CD8-positive, alpha-beta memory T cell (primary cell): ENCODE data around the gene PLEKHG3. TPM values are rescaled to one million over a fixed set of nuclear protein-coding genes. Genes with fewer than 3 reads are reported as not detected.

Experiments
- CTCF ChIA-PET: fragments of 350-600 bp; sonication (Branson Sonifier 250); formaldehyde crosslinking; loops from one replicate; lab custom pipeline; 2021; ENCODE audit warnings: antibody characterized with exemption; lab: Charles Lee
- POLR2A ChIA-PET: fragments of 350-600 bp; sonication (Branson Sonifier 250); formaldehyde crosslinking; loops from one replicate; lab custom pipeline; 2021; ENCODE audit warnings: antibody characterized with exemption; lab: Charles Lee
- DNase-seq, 5 donors: peaks; one replicate each; pipeline versions ENCODE4 v3.0.0 to v3.0.0-alpha.2; 2020 to 2022; ENCODE audit warnings: mixed read lengths in 1 of 5
- H3K27ac ChIP-seq: one replicate; pipeline ENCODE4 v1.7.0; 2013; ENCODE audit warnings: low read depth, mild to moderate bottlenecking, low read length, moderate library complexity
- H3K27me3 ChIP-seq: 2 replicates; pipeline ENCODE4 v1.7.0; 2013; ENCODE audit warnings: low read length, mild to moderate bottlenecking; ENCODE audit not compliant: insufficient read depth, poor library complexity, severe bottlenecking
- H3K36me3 ChIP-seq: 2 replicates; pipeline ENCODE4 v1.7.0; 2013; ENCODE audit warnings: mild to moderate bottlenecking, low read length, moderate library complexity; ENCODE audit not compliant: insufficient read depth
- H3K4me1 ChIP-seq: 2 replicates; pipeline ENCODE4 v1.7.0; 2013; ENCODE audit warnings: mild to moderate bottlenecking, low read length, moderate library complexity; ENCODE audit not compliant: insufficient read depth
- H3K4me3 ChIP-seq: 2 replicates; pipeline ENCODE4 v1.7.0; 2013; ENCODE audit warnings: mild to moderate bottlenecking, low read length
- H3K9me3 ChIP-seq: 2 replicates; pipeline ENCODE4 v1.7.0; 2013; ENCODE audit warnings: mild to moderate bottlenecking, low read length
- H3K27ac Mint-ChIP-seq, 8 donors: one replicate each; pipeline ENCODE4 v1.8.0; 2020 to 2021; ENCODE audit warnings: mixed read lengths in 8 of 8, mild to moderate bottlenecking in 6 of 8, inconsistent platforms in 3 of 8, moderate library complexity in 3 of 8
- H3K27me3 Mint-ChIP-seq, 2 donors: one replicate each; pipeline ENCODE4 v1.8.0; 2020 to 2021; ENCODE audit warnings: mixed read lengths in 2 of 2, mild to moderate bottlenecking in 1 of 2, moderate library complexity in 1 of 2
- H3K36me3 Mint-ChIP-seq, 3 donors: one replicate each; pipeline ENCODE4 v1.8.0; 2020 to 2021; ENCODE audit warnings: mixed read lengths in 3 of 3, inconsistent platforms in 1 of 3, mild to moderate bottlenecking in 1 of 3
- H3K4me1 Mint-ChIP-seq, 3 donors: one replicate each; pipeline ENCODE4 v1.8.0; 2020 to 2021; ENCODE audit warnings: mixed read lengths in 3 of 3, inconsistent platforms in 1 of 3, mild to moderate bottlenecking in 1 of 3
- H3K4me3 Mint-ChIP-seq, 7 donors: one replicate each; pipeline ENCODE4 v1.8.0; 2020 to 2021; ENCODE audit warnings: mixed read lengths in 7 of 7, mild to moderate bottlenecking in 6 of 7, moderate library complexity in 4 of 7, inconsistent platforms in 2 of 7
- H3K9me3 Mint-ChIP-seq, 5 donors: one replicate each; pipeline ENCODE4 v1.8.0; 2020 to 2022; ENCODE audit warnings: mixed read lengths in 5 of 5, mild to moderate bottlenecking in 3 of 5, moderate library complexity in 2 of 5, inconsistent platforms in 1 of 5
- polyA plus RNA-seq: library from polyadenylated mRNA; unstranded; fragments of 300-500 nt; fragmentation: Illumina TruSeq; gene quantifications from one replicate; pipeline ENCODE4 v1.2.3, GENCODE V29; 2021
- total RNA-seq, 2 experiments: library from RNA; stranded (reverse); gene quantifications; one replicate each; pipeline ENCODE4 v1.2.3, GENCODE V29; 2021

Gene PLEKHG3
- total and polyA plus RNA-seq, 3 experiments from 2014 or later: 4.9 to 61.1 (median 5.0) TPM

GRCh38 chr14:64758691-64759554, 54.7 kb downstream of the PLEKHG3 start:
- Mint-ChIP-seq H3K9me3 (no peaks in the 10 kb centered on the region), H3K27me3 (peaks cover 4 to 10% of the 10 kb centered on the region in 2 donors), H3K4me3 (peak overlapping the region in 2 of 7 donors; percentile 44 to 57), H3K36me3 (no peaks in the 10 kb centered on the region), H3K4me1 (peaks cover 78 to 91% (median 82%) of the 10 kb centered on the region in 3 donors), H3K27ac (peak overlapping the region in 7 of 8 donors; percentile 76 to 98 (median 93))
- no peaks in the 10 kb centered on the region for H3K9me3 ChIP-seq
- H3K4me3 ChIP-seq: no peak overlapping the region
- ChIA-PET CTCF (interaction anchor here (0.8 to 1.6 kb wide), 5 partner anchors 22 to 133 kb away, joined by 3 to 7 read pairs (median 4); no protein-coding TSS in a partner anchor), POLR2A (no interaction called here)
- H3K4me1 ChIP-seq: peaks cover 61% of the 10 kb centered on the region
- no peaks in the 10 kb centered on the region for H3K36me3 ChIP-seq
- no peaks in the 10 kb centered on the region for H3K27me3 ChIP-seq
- peak in 1 of 5 donors; percentile 33 for DNase-seq
- H3K27ac ChIP-seq: no peak overlapping the region

GRCh38 chr14:64759555-64759938, 55.3 kb downstream of the PLEKHG3 start:
- DNase-seq: peak in 1 of 5 donors; percentile 3
- Mint-ChIP-seq H3K36me3 (no peaks in the 10 kb centered on the region), H3K27ac (peak overlapping the region in 6 of 8 donors; percentile 75 to 98 (median 88)), H3K4me1 (peaks cover 83 to 93% (median 88%) of the 10 kb centered on the region in 3 donors), H3K27me3 (peaks cover 4 to 10% of the 10 kb centered on the region in 2 donors), H3K4me3 (peak overlapping the region in 4 of 7 donors; percentile 44 to 59 (median 52)), H3K9me3 (no peaks in the 10 kb centered on the region)
- Histone ChIP-seq H3K36me3 (no peaks in the 10 kb centered on the region), H3K9me3 (no peaks in the 10 kb centered on the region), H3K4me1 (peaks cover 67% of the 10 kb centered on the region), H3K27me3 (no peaks in the 10 kb centered on the region), H3K4me3 (no peak overlapping the region), H3K27ac (no peak overlapping the region)
- CTCF ChIA-PET: interaction anchor here (1.1 to 1.5 kb wide), 3 partner anchors 85 to 132 kb away, joined by 3 to 7 read pairs (median 4); no protein-coding TSS in a partner anchor
- POLR2A ChIA-PET: no interaction called here

GRCh38 chr14:64760146-64760755, 56.0 kb downstream of the PLEKHG3 start:
- Mint-ChIP-seq H3K36me3 (no peaks in the 10 kb centered on the region), H3K4me3 (peak overlapping the region in 5 of 7 donors; percentile 2 to 58 (median 36)), H3K4me1 (peaks cover 80 to 90% (median 86%) of the 10 kb centered on the region in 3 donors), H3K9me3 (no peaks in the 10 kb centered on the region), H3K27ac (peak overlapping the region; percentile 8 to 95 (median 80)), H3K27me3 (peaks cover 4 to 8% of the 10 kb centered on the region in 2 donors)
- H3K27ac ChIP-seq: no peak overlapping the region
- H3K36me3 ChIP-seq: no peaks in the 10 kb centered on the region
- ChIA-PET CTCF (interaction anchor here (1.3 to 2.4 kb wide), 3 partner anchors 12 to 90 kb away, joined by 3 to 11 read pairs (median 7); no protein-coding TSS in a partner anchor), POLR2A (no interaction called here)
- no peak overlapping the region for H3K4me3 ChIP-seq
- no peaks in the 10 kb centered on the region for H3K27me3 ChIP-seq
- peak; percentile 11 to 61 (median 53) for DNase-seq
- no peaks in the 10 kb centered on the region for H3K9me3 ChIP-seq
- peaks cover 68% of the 10 kb centered on the region for H3K4me1 ChIP-seq

DNA sequence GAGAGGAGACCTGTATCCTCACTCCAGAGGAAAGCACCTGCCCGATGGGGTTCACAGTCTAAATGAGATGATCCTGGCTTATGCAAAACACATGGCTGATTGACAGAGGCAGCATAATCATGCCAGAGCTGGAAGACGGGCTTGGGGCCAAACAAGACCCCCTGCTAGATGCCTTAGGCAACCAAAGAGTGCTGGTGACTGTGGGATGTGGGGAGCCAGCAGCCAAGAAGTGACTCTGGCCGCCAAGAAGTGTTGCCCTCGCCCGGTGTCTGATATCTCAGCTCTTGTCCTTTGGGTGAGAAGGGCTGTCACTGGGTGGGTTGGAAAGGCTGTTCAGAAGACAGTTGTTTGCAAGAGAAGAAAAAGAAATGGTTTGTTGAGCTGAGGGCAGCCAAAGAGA, 56.7 kb downstream of the PLEKHG3 start:
- ChIA-PET POLR2A (no interaction called here), CTCF (interaction anchor here (0.8 to 2.4 kb wide), 3 partner anchors 11 to 89 kb away, joined by 3 to 11 read pairs (median 9); no protein-coding TSS in a partner anchor)
- H3K27me3 ChIP-seq: no peaks in the 10 kb centered on the region
- no peak overlapping the region for H3K27ac ChIP-seq
- H3K4me1 Mint-ChIP-seq: peaks cover 75 to 83% (median 80%) of the 10 kb centered on the region in 3 donors
- H3K4me1 ChIP-seq: peaks cover 64% of the 10 kb centered on the region
- peak overlapping the region in 1 of 7 donors; percentile 52 for H3K4me3 Mint-ChIP-seq
- H3K9me3 Mint-ChIP-seq: no peaks in the 10 kb centered on the region
- peak in 1 of 5 donors; percentile 13 for DNase-seq
- no peaks in the 10 kb centered on the region for H3K9me3 ChIP-seq
- H3K36me3 Mint-ChIP-seq: no peaks in the 10 kb centered on the region
- peak overlapping the region in 5 of 8 donors; percentile 29 to 79 (median 39) for H3K27ac Mint-ChIP-seq
- no peaks in the 10 kb centered on the region for H3K36me3 ChIP-seq
- H3K4me3 ChIP-seq: no peak overlapping the region
- H3K27me3 Mint-ChIP-seq: peaks cover 4 to 7% of the 10 kb centered on the region in 2 donors

GRCh38 chr14:64761441-64762043, 57.3 kb downstream of the PLEKHG3 start:
- no peaks in the 10 kb centered on the region for H3K9me3 Mint-ChIP-seq
- H3K27ac ChIP-seq: no peak overlapping the region
- ChIA-PET CTCF (interaction anchor here (0.8 to 2.4 kb wide), 8 partner anchors 11 to 124 kb away, joined by 3 to 11 read pairs (median 3); no protein-coding TSS in a partner anchor), POLR2A (no interaction called here)
- H3K4me3 ChIP-seq: no peak overlapping the region
- no peaks in the 10 kb centered on the region for H3K27me3 ChIP-seq
- peak in 1 of 5 donors; percentile 21 for DNase-seq
- H3K27me3 Mint-ChIP-seq: peaks cover 4 to 7% of the 10 kb centered on the region in 2 donors
- H3K36me3 ChIP-seq: no peaks in the 10 kb centered on the region
- peak overlapping the region in 7 of 8 donors; percentile 3 to 79 (median 65) for H3K27ac Mint-ChIP-seq
- H3K4me3 Mint-ChIP-seq: peak overlapping the region in 1 of 7 donors; percentile 52
- H3K4me1 ChIP-seq: peaks cover 61% of the 10 kb centered on the region
- peaks cover 71 to 77% (median 75%) of the 10 kb centered on the region in 3 donors for H3K4me1 Mint-ChIP-seq
- no peaks in the 10 kb centered on the region for H3K36me3 Mint-ChIP-seq
- H3K9me3 ChIP-seq: no peaks in the 10 kb centered on the region

GRCh38 chr14:64762044-64763034, 58.1 kb downstream of the PLEKHG3 start:
- H3K36me3 Mint-ChIP-seq: no peaks in the 10 kb centered on the region
- H3K4me3 Mint-ChIP-seq: peak overlapping the region in 1 of 7 donors; percentile 19
- peak overlapping the region in 6 of 8 donors; percentile 23 to 77 (median 66) for H3K27ac Mint-ChIP-seq
- peaks cover 63 to 69% (median 67%) of the 10 kb centered on the region in 3 donors for H3K4me1 Mint-ChIP-seq
- H3K9me3 Mint-ChIP-seq: no peaks in the 10 kb centered on the region
- Histone ChIP-seq H3K4me1 (peaks cover 53% of the 10 kb centered on the region), H3K27me3 (no peaks in the 10 kb centered on the region), H3K27ac (no peak overlapping the region), H3K9me3 (no peaks in the 10 kb centered on the region), H3K36me3 (no peaks in the 10 kb centered on the region), H3K4me3 (no peak overlapping the region)
- ChIA-PET POLR2A (no interaction called here), CTCF (interaction anchor here (0.8 to 2.4 kb wide), 8 partner anchors 10 to 125 kb away, joined by 3 to 11 read pairs (median 3); no protein-coding TSS in a partner anchor)
- peaks cover 4 to 7% of the 10 kb centered on the region in 2 donors for H3K27me3 Mint-ChIP-seq
- peak in 4 of 5 donors; percentile 37 to 69 (median 44) for DNase-seq
